GM19452 (cell line): ENCODE data around the gene SHH.

Source experiments
- ATAC-seq: cut with Tn5 transposase; IDR thresholded peaks from one replicate; pipeline ENCODE4 v1.9.1; 2021; ENCODE audit not compliant: unreplicated experiment

The SHH gene

DNA sequence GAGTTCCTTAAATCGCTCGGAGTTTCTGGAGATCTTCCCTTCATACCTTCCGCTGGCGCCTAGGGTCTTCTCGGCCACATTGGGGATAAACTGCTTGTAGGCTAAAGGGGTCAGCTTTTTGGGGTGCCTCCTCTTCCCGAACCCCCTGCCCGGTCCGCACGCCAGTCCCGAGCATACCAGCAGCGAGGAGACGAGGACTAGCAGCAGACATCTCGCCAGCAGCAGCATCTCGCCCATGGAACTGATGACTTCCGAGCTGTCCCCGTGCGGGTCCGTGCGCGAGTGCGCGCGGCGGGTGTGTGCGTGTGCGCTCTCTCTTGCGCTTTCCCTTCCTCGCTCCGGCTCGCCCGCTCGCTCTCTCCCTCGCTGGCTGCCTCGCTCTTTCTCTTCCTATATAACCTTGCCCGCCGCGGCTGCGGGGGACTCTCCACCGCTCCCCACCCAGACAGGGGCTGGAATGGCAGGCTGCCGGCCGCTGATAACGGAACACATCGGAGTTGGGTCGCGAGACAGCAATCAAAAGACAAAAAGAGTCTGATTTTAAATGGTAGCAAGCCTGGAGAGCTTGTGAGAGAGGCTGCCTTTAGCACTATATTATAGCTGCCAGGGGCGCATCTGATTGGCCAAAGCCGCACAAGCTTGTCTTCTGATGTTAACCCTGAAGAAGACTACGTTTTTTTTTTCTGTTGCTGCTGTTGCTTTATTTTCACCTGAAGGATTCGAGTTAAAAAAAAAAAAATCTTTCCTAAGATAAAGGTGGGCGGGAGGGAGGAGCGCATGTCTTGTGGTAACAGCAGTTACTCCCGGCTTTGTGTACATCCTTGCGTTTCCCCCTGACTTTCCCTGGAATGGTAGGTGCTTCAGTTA, at the start of gene SHH:
TSS of gene SHH (minus strand) at position 569 of the 867 bp plus-strand sequence. CDS start at position 228, 341 bp downstream.
- ATAC-seq = no peak

DNA sequence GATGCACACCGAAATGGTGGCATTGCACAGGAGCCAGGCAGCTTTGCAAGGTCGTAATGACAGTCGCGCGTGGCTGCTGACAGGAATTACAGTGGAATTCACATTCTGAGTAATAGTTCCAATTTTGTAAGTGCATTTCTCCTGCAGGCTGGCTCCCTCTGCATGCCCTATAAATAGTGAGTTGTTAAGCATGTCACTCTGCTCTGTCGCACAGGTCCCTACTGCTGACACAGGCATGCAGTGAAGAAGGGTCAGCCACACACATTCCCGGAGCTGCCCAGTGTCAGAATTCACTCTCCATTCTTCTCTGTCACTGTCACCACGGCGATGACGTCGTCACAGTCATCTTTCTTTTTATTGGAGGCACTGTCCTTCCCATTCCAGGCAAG, 49.2 kb upstream of the SHH start:
- ATAC-seq = no peak

DNA sequence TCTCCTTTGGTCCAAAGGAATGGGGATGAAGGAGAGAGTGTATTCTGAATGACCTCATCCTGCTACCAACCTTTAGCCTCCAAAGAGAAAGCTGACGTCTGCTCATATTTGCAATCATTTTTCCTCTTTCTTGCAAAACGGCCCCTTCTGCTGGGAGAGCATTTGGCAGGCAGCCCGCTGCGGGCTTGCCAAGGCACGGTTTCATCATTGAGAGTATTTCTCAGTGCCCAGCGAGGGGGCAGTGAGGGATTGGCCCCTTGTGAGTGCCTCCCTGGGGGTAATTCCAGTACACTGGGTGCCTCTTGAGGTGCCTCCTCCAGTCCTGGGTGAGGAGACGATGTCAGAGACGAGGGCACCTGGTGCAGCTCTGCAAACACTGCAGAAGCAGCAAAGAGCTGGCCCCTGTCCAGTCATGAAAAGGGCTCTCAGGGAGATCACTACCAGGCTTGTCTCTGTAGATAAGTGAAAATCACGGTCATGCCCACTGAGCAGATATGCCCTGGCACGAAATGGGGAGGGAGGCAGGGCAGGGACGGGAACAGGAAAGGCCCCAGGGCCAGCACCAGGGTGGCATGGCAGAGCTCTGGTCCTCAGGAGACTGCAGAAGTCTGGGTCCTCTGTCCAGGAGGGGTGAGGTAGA, 48.7 kb upstream of the SHH start:
- no peak for ATAC-seq

DNA sequence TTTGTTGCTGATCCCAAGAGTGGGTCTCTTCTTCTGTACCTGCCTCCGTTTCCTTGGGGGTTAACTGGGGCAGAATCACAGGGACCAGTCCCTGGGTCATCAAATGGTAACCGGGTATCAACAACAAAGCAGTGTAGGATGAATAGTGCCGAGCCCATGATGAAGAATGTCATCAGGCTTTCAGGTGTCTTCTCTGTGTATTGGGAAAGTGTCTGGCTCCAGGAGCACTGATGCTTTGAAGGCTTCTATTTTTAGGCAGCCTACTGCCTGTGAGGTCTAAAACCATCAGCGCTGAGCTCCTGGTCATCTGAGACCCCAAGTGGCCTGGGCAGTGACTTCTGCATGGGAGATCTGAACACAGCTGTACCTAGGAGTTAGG, 48.2 kb upstream of the SHH start:
- ATAC-seq = no peak

DNA sequence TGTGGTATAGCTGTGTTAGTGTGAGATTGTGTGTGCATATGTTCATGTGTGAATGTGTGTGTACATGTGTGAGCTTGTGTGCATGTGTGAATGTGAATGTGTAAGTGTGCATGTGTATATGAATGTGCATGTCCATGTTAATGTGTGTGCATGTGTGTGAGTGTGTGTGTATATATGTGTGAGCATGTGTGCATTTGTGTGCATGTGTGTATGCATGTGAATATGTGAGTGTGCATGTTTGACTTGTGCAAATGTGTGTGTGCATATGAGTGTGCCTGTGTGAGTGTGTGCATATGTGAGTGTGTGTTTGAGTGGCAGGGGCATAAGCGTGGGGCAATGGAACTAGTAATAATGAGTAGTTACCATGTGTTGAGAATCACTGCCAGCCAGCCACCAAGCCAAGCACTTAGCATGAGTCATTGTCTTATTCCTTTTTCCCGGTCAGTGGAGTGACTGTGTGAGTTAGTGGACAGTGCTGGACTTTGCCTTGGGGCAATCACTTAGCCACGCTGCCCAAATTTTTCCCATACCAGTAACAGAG, 46.3 kb upstream of the SHH start:
- ATAC-seq = no peak

DNA sequence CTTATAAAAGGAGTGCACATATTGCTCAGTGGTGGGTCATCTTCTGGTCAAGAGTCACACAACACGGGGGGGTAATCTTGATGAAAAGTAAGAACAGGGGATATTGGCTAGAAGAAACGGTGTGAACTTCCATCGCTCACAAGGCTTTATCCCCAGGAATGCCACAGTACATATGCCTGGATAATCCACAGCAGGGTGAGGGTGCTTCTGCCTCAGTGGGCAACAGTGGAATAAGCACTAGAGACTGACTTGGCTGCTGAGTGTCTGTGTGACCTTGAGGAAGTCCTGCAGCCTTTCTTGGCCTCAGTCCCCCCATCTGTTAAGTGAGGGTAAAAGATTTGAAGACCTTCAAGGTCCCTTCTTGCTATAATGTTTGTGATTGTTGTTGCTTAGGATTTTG, 44.9 kb upstream of the SHH start:
- ATAC-seq = no peak

DNA sequence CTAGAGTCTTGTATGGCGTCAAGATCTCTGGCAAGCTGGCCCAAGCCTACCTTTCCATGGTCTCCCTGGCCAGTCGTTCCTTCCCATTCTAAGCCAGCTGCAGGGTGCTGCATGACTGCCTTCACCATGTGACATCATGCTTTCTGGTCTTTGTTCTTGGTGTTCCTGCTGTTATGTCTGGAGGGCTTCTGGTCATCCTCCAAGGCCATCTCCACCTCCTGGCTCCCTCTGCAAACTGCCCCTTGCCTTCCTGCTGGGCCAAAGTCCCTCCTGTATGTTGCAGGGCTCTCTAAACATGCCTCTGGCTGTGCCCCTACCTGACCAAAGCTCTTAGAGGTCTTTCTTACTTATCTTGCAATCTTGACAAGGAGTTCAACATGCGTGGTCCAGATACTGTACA, 44.4 kb upstream of the SHH start:
- no peak for ATAC-seq

DNA sequence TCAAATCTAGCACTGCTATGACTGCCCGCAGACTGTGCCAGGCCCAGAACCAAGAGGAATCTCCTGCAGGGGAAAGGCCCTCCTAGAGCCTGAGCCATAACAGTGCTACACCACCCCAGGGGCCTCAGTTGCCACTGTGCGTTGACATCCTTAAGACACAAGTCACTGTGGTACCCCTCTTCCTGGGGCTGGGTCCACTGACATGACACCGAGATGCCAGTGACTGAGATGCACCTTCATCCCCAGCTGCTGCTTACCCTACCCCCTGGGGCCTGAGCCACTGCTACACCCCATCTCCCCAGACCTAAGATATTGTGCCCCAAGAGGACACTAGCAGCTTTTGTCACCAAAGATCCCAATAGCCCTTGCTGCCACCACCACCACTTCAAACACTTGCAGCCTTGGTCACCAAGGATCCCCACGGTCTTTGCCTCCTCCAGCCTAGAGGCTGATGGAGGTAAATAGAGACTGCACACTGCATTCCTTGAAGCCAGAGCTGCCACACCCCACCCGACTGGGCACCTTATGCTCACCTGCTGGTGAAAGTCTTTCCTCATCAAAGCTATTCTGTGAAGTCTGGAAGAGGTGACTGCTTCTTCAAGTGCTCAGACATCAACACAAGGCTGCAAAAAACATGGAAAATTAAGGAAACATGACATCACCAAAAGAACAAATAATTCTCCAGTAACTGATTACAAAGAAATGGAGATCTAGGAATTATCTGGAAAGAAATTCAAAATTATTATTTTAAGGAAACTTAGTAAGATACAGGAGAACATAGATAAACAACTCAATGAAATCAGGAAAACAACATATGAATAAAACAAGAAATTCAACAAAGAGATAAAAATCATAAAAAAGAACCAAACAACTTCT, 40.4 kb upstream of the SHH start:
- no peak for ATAC-seq

DNA sequence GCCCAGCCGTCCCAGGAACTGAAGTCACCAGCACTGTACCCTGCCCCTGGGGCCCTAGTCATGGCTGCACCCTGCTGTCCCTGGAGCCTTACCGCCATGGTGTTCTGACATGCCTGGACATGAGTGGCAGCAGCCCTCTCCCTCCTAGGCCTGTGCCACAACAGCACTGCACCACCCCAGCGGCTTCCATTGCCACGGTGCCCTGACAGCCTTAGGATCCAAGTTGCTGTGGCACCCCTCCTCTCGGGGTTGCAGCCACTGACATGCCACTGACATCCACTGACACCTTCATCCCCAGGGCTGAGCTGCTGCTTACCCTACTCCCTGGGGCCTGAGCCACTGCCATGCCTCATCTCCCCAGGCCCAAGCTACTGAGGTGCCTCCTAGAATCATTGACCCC, 39.6 kb upstream of the SHH start:
- no peak for ATAC-seq

DNA sequence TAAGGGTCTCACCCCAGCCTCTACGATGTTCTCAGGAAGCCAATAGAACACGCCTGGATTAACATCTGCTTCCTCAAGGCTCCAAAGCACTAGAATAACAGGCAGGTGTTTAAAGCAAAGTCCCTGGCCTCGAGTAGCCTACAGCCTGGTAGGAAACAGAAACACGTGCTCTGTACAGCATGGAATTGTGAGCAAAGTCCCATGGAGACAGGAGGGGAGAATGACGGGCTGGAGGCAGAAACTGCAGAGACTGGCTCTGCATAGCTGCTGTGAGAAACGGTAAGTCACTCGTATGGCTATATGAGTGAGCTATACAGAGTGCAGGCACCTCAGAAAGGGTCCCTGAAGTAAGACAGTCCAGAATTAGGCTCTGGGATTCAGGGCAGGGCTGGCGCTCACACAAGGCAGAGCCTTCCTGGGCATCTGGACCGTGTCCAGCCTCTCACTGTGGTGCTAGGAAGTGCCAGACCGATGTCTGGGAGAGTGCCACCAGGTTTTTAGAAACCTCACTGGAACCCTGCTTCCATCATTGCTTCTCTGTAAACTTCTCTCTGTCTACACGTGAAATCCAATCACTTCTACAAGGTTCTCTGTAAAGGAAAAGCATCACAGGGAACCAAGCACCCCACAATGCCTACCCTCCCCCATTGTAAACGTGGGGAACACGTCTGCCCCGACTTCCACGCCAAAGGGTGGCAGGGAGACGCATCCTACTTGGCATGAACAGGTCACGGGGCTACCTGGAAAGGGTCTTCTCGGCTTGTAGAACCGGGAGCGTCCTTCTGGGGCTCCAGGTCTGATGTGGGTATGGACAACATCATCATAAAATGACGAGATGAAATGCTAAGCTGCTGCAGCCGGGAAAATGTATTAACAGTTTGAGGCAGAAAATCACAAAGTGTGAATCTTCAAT, 38.8 kb upstream of the SHH start:
- no peak for ATAC-seq

DNA sequence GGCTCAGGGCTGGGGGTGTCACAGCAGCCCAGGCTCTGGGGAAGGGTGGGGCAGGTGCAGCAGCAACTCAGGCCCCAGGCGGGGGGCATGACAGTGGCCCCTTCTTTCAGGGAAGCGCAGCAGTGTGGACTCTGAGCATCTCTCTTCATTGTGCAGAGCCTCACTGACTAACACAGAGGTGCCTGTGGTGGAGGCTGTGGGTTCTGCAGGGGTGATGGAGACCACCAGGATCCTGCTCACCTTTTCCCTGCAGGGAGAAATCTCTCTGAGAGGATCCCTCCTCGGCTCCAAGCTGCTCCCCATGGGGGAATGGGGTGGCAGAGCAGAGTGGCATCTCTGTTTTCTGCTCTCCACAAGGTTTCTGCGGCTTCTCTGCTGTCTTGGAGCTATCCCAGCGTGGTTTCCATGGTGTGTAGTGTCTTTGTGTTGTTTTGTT, 37.8 kb upstream of the SHH start:
- no peak for ATAC-seq

DNA sequence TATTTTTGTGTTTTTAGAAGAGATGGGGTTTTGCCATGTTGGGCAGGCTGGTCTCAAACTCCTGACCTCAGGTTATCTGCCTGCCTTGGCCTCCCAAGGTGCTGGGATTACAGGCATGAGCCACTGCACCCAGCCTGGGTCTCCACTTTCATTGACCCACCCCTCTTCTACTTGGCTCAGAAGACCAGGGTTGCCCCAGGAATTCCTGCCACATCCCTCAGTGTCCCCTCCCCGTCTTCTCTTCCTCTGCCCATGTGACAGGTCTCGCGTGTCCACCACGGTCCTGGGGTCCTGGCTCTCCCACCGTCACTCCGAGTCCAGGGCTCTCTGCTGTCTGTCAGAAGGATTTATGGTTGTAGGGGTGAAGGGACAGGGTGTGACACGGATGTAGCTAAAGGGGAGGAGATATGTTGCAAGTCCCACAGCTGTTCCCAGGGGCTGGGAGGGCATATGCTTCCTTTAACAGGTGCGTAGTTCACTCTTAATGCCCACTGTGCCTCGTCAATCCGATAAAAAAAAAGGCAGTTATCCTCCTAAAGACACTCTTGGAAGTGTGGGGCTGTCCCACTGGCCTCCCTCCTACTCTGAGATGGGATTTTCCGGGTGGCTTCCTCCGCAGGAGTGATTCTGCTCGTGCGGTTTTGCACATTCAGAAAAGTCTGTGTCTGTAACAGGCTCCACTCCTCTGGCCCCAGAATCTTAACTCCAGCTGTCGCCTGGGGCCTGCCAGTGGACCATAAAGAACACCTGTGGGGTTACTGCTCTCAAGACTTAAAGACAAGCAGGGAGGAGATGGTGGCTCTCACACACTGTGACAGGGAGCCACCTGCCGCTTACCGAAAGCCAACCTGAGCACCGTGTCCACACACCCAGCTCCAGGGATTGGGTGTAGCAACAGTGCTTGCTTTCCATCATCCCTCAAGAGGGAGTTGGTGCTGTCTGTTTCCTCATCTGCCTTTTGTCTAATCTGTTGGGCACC, 36.7 kb upstream of the SHH start:
- no peak for ATAC-seq

DNA sequence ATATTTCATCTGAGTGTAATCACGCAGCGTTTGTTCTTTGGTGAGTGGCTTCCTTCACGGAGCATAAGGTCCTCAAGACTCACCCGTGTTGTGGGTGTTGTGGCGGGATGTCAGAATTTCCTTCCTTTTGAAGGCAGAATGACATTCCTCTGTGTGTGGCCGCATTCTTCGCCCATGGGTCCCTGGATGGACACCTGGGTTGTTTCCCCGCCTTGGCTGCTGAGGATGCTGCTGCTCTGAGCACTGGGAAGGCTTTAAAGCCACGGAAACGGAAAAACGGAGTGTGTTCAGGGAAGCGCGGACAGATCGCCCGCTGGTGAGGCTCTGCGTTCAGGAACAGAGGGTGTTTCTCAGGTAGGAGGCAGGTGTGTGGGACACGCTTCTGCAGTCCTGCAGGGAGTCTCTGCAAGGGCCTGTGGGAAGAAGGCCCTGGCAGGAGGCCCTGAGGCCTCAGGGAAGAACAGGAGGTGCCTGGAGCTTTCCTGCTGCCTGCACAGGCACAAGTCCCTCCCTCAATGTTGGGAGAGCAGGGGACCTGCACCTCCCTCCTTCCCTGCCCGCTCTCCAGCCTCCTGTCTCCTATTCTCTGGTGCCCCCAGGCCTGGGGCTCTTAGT, 35.7 kb upstream of the SHH start:
- ATAC-seq = no peak

DNA sequence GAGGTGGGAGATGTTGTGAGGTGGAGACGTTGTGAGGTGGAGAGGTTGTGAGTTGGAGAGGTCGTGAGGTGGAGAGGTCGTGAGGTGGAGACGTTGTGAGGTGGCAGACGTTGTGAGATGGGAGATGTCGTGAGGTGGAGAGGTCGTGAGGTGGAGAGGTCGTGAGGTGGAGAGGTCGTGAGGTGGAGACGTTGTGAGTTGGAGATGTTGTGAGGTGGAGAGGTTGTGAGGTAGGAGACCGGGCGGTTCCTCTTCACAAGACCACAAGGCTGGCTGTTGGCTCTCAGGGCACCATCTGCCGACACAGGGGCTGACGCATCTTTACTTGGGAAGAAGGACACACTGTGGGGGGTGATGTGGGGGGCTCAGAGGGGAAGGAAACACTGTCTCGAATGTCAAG, 34.7 kb upstream of the SHH start:
- ATAC-seq = no peak

DNA sequence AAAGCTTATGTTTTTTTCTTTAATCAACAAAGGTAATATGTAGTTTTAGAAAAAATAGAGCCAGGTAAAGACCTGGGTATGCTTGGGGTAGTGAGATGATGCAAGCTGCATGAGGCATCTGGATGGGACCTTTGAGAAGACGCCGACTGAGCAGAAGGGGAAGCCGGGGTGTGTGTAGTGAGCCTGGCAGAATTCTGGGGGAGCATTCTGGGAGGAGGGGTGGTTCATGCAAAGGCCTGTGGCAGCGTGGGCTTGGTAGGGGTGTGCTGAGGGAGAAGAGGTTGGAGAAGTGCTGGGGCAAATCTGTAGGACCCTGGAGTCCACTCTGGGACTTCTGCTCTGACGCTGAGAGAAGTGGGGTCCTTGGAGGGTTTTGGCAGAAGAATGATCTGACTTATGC, 33.9 kb upstream of the SHH start:
- no peak for ATAC-seq

DNA sequence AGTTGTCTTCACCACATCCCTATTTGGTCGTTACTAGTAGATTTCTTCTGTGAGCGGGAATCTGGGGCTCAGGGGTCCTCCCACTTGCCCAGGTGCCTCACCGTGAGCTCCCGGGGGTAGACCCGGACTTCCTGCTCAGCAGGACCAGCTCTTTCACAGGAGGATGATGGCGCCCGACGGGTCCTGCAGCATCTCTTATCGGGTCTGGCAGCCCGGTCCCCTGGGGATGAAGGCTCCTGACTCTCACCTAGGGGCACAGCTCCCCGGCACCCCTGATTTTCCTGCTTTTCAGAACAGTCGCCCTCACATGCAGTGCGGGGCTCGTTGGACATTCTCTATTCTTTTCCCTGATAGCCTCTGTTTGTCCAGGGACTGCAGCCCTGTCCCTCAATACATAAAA, 33.0 kb upstream of the SHH start:
- no peak for ATAC-seq

DNA sequence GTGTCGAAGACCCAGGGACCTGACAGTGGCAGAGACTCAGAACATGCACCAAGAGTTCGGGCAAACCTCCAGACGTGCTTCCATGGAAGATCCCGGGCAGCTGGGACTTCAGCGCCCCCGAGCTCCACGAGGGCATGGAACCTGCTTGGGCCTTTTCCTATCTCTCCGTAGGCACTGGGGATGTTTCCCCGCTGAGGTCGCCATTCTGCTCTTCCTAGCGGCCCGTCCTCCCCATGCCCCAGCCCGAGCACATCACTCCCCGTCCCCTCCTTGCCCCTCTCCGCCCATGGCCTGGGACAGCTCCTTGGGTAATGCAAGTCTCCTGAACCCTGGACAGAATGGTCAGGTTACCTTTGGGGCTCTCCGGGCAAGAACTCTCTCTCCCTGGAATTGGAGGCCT, 32.3 kb upstream of the SHH start:
- no peak for ATAC-seq

DNA sequence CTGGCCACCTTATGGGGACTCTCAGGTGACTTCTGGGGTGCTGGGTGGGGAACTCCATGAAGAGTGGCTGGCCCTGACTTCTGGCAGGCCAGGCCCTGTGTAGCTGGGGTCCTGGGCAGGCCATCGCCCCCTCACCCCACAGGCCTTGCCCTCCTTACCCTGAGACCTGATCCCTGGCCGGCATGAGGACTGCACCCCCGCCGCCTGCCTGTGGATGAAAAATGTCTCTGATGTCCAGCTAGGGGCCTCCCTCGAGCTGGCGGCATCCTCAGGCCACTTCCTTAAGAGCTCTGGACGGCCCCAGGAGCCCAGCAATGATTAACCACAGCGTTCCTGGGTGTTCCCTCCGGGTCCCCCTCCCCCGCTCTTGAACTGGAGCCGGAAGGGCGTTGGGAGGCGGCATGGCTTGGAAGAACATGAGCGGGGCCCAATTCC, 31.8 kb upstream of the SHH start:
- ATAC-seq = no peak
